ENCODE measurements around the gene USP14.
"Not testable (repeated sequence)": the region's sequence is repeated elsewhere in the genome, so short reads cannot be mapped to it uniquely, and the experiment has no call there.

Gene USP14

DNA sequence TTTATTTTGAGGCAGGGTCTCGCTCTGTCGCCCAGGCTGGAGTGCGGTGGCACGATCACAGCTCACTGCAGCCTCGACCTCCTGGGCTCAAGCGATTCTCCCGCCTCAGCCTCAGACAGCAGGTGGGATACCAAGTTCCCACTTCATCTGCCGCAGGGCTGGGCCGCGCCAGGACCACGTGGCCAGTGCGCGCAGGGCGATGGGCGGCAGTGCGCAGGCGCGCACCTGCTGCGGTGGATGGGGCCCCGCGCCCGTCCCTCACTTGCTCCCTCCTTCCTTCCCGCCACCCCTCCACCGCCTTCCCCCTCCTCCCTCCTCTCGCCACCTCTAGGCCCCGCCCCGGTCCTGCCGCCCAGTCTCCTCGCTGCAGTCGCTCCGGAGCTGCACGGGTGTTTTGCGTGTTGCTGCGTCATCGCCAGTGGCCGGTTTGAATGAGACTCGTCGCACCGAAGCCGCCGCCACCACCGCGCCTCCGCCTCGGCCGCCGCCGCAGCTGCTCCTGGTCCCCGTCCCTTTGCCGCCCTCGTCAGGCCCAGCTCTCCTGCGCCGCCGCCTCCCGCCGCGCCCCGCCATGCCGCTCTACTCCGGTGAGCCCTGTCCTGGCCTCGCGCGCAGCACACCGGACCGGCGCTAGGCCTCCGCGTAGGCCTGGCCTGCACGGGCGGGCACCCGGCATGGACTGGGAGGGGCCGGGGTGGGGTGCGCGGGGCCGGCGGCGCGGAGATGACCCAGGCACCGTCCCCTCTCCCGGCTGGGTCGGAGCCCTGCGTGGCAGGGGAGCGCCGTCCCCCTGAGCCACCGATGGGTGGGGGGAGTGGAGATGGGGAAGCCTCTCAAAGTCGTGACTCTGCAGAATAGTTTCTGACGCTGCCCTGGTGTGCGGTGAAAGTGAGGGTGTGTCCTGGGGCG is at the start of gene USP14:
TSS of gene USP14 (plus strand) at position 430 of the 909 bp plus-strand sequence. CDS start at position 572, 142 bp downstream.
- no peaks in the 10 kb centered on the region for H3K9me2 ChIP-seq (replicated peaks; ENCODE audit: low read depth, low read length)
- peaks cover 3% of the 10 kb centered on the region for H3K36me3 ChIP-seq (ENCODE audit: insufficient read depth, low read length)
- peak within 1 kb of the TSS; percentile 95 for H3K4me3 ChIP-seq (ENCODE audit: low read length, poor library complexity, severe bottlenecking)
- peak within 1 kb of the TSS; percentile 89 for H3K4me2 ChIP-seq (ENCODE audit: low read depth, low read length, poor library complexity, severe bottlenecking)
- TF ChIP-seq, protein P1, sequence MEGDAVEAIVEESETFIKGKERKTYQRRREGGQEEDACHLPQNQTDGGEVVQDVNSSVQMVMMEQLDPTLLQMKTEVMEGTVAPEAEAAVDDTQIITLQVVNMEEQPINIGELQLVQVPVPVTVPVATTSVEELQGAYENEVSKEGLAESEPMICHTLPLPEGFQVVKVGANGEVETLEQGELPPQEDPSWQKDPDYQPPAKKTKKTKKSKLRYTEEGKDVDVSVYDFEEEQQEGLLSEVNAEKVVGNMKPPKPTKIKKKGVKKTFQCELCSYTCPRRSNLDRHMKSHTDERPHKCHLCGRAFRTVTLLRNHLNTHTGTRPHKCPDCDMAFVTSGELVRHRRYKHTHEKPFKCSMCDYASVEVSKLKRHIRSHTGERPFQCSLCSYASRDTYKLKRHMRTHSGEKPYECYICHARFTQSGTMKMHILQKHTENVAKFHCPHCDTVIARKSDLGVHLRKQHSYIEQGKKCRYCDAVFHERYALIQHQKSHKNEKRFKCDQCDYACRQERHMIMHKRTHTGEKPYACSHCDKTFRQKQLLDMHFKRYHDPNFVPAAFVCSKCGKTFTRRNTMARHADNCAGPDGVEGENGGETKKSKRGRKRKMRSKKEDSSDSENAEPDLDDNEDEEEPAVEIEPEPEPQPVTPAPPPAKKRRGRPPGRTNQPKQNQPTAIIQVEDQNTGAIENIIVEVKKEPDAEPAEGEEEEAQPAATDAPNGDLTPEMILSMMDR (conservative IDR thresholded peaks at IDR 0.05; ENCODE audit: low read length): no peak
- no peak for TF ChIP-seq EZH2phosphoT487 (IDR thresholded peaks at IDR 0.05; ENCODE audit: borderline replicate concordance)
- peaks cover 49% of the 10 kb centered on the region for H3K79me2 ChIP-seq (ENCODE audit: insufficient read depth, low read length)
- peaks cover 34% of the 10 kb centered on the region for H3K4me1 ChIP-seq (ENCODE audit: insufficient read depth, low read length, poor library complexity, severe bottlenecking)
- H3K9me3 ChIP-seq (ENCODE audit: insufficient read depth, low read depth, low read length): no peaks in the 10 kb centered on the region
- H3K27me3 ChIP-seq (ENCODE audit: insufficient read depth, low read length, poor library complexity, severe bottlenecking): no peaks in the 10 kb centered on the region
- peak within 1 kb of the TSS; percentile 95 for H2AFZ ChIP-seq (ENCODE audit: low read length)
- peaks cover 45% of the 10 kb centered on the region for H4K20me1 ChIP-seq (ENCODE audit: insufficient read depth, low read length, poor library complexity, severe bottlenecking)
- H3F3A ChIP-seq (ENCODE audit: low read depth): no peaks in the 10 kb centered on the region
- H3K9ac ChIP-seq (ENCODE audit: low read depth, low read length, poor library complexity, severe bottlenecking): peak within 1 kb of the TSS; percentile 87

DNA sequence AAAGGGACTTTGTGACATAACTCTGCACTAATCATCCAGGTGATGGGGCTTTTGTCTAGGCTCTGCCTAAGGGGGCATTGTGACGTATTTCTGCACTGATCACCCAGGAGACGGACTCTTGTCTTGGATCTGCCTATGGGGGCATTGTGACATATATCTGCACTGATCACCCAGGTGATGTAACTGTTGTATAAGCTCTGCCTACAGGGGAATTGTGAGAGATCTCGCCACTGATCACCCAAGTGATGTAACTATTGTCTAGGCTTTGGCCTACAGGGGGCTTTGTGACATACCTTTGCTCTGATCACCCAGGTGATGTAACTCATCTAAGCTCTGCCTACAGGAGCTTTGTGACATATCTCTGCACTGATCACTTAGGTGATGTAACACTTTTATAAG is 49.7 kb upstream of the USP14 start:
- H3K27me3 ChIP-seq (ENCODE audit: insufficient read depth, low read length, poor library complexity, severe bottlenecking); H3K9me3 ChIP-seq (ENCODE audit: insufficient read depth, low read depth, low read length); H2AFZ ChIP-seq (ENCODE audit: low read length); H3K79me2 ChIP-seq (ENCODE audit: insufficient read depth, low read length); H3K4me2 ChIP-seq (ENCODE audit: low read depth, low read length, poor library complexity, severe bottlenecking); H3K9me2 ChIP-seq (replicated peaks; ENCODE audit: low read depth, low read length); H3K4me1 ChIP-seq (ENCODE audit: insufficient read depth, low read length, poor library complexity, severe bottlenecking); H4K20me1 ChIP-seq (ENCODE audit: insufficient read depth, low read length, poor library complexity, severe bottlenecking); H3K4me3 ChIP-seq (ENCODE audit: low read length, poor library complexity, severe bottlenecking); H3K9ac ChIP-seq (ENCODE audit: low read depth, low read length, poor library complexity, severe bottlenecking); H3K36me3 ChIP-seq (ENCODE audit: insufficient read depth, low read length); H3F3A ChIP-seq (ENCODE audit: low read depth): not testable (repeated sequence)

DNA sequence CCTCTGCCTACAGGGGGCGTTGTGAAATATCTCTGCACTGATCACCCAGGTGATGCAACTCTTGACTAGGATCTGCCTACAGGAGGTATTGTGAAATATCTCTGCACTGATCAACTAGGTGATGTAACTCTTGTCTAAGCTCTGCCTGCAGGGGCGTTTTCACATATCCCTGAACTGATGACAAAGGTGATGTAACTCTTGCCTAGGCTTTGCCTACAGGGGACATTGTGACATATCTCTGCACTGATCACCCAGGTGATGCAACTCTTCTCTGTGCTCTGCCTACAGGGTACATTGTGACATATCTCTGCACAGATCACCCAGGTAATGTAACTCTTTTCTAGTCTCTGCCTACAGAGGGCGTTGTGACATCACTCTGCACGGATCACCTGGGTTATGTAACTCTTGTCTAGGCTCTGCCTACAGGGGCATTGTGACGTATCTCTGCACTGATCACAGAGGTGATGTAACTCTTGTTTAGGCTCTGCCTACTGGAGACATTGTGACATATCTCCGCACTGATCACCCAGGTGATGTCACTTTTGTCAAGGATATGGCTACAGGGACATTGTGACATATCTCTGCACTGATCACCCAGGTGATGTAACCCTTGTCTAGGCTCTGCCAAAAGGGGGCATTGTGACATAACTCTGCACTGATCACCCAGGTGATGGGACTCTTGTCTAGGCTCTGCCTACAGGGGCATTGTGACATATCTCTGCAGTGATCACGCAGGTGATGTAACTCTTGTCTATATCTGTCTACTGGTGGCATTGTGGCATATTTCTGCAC is 49.0 kb upstream of the USP14 start:
- H4K20me1 ChIP-seq (ENCODE audit: insufficient read depth, low read length, poor library complexity, severe bottlenecking): not testable (repeated sequence)

DNA sequence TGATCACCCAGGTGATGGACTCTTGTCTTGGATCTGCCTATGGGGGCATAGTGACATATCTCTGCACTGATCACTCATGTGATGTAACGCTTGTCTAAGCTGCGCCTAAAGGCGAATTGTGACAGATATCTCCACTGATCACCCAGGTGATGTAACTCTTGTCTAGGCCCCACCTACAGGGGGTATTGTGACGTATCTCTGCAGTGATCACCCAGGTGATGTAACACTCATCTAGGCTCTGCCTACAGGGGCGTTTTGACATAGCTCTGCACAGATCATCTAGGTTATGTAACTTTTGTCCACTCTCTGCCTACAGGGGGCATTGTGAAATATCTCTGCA is 48.5 kb upstream of the USP14 start:
- not testable (repeated sequence) for H3K79me2 ChIP-seq (ENCODE audit: insufficient read depth, low read length); H4K20me1 ChIP-seq (ENCODE audit: insufficient read depth, low read length, poor library complexity, severe bottlenecking); H3K27me3 ChIP-seq (ENCODE audit: insufficient read depth, low read length, poor library complexity, severe bottlenecking); H3K9me2 ChIP-seq (replicated peaks; ENCODE audit: low read depth, low read length); H3K4me3 ChIP-seq (ENCODE audit: low read length, poor library complexity, severe bottlenecking); H3K4me1 ChIP-seq (ENCODE audit: insufficient read depth, low read length, poor library complexity, severe bottlenecking); H3K9me3 ChIP-seq (ENCODE audit: insufficient read depth, low read depth, low read length); H3K9ac ChIP-seq (ENCODE audit: low read depth, low read length, poor library complexity, severe bottlenecking); H2AFZ ChIP-seq (ENCODE audit: low read length); H3K36me3 ChIP-seq (ENCODE audit: insufficient read depth, low read length); H3K4me2 ChIP-seq (ENCODE audit: low read depth, low read length, poor library complexity, severe bottlenecking); H3F3A ChIP-seq (ENCODE audit: low read depth)
- TF ChIP-seq, protein P1 (conservative IDR thresholded peaks at IDR 0.05; ENCODE audit: low read length): 0 out of 2 replicates have a peak, but pooled peaks have one; percentile 5

More for the DNA sequence above, 49.0 kb upstream of the USP14 start:
- not testable (repeated sequence) for H2AFZ ChIP-seq (ENCODE audit: low read length); H3K36me3 ChIP-seq (ENCODE audit: insufficient read depth, low read length); H3K4me3 ChIP-seq (ENCODE audit: low read length, poor library complexity, severe bottlenecking); H3F3A ChIP-seq (ENCODE audit: low read depth); H3K9me2 ChIP-seq (replicated peaks; ENCODE audit: low read depth, low read length); H3K79me2 ChIP-seq (ENCODE audit: insufficient read depth, low read length); H3K9me3 ChIP-seq (ENCODE audit: insufficient read depth, low read depth, low read length); H3K27me3 ChIP-seq (ENCODE audit: insufficient read depth, low read length, poor library complexity, severe bottlenecking); H3K9ac ChIP-seq (ENCODE audit: low read depth, low read length, poor library complexity, severe bottlenecking); H3K4me2 ChIP-seq (ENCODE audit: low read depth, low read length, poor library complexity, severe bottlenecking); H3K4me1 ChIP-seq (ENCODE audit: insufficient read depth, low read length, poor library complexity, severe bottlenecking)

DNA sequence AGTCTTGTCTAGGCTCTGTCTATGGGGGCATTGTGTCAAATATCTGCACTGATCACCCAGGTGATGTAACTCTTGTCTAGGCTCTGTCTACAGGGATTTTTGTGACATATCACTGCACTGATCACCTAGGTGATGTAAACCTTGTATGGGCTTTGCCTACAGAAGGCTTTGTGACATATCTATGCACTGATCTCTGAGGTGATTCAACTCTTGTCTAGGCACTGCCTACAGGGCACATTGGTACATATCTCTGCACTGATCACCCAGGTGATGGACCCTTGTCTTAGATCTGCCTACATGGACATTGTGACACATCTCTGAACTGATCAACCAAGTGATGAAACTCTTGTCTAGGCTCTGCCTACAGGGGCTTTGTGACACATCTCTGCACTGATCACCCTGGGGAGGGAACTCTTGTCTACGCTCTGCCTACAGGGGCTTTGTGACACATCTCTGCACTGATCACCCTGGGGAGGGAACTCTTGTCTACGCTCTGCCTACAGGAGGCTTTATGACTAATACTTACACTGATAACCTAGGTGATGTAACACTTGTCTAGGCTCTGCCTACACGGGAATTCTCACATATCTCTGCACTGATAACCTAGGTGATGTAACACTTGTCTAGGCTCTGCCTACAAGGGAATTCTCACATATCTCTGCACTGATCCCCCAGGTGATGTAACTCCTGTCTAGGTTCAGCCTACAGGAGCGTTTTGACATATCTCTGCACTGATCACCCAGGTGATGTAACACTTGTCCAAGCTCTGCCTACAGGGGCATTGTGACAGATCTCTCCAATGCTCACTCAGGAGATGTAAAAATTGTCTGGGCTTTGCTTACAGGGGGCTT is 47.8 kb upstream of the USP14 start:
- H2AFZ ChIP-seq (ENCODE audit: low read length); H3K4me3 ChIP-seq (ENCODE audit: low read length, poor library complexity, severe bottlenecking); H3K9me2 ChIP-seq (replicated peaks; ENCODE audit: low read depth, low read length); H3K79me2 ChIP-seq (ENCODE audit: insufficient read depth, low read length); H3F3A ChIP-seq (ENCODE audit: low read depth); H4K20me1 ChIP-seq (ENCODE audit: insufficient read depth, low read length, poor library complexity, severe bottlenecking); H3K4me1 ChIP-seq (ENCODE audit: insufficient read depth, low read length, poor library complexity, severe bottlenecking); H3K9me3 ChIP-seq (ENCODE audit: insufficient read depth, low read depth, low read length); H3K36me3 ChIP-seq (ENCODE audit: insufficient read depth, low read length); H3K27me3 ChIP-seq (ENCODE audit: insufficient read depth, low read length, poor library complexity, severe bottlenecking); H3K9ac ChIP-seq (ENCODE audit: low read depth, low read length, poor library complexity, severe bottlenecking): not testable (repeated sequence)
- peak overlapping the region; percentile 58 for H3K4me2 ChIP-seq (ENCODE audit: low read depth, low read length, poor library complexity, severe bottlenecking)
